GM19324 (cell line): ENCODE measurements around the gene EIF4E1B.

Source experiments
- ATAC-seq: cut with Tn5 transposase; IDR thresholded peaks from one replicate; pipeline ENCODE4 v1.9.1; 2021; ENCODE audit warnings: mild to moderate bottlenecking, moderate library complexity; ENCODE audit not compliant: unreplicated experiment, low FRiP score

EIF4E1B gene

GRCh38 chr5:176625966-176626875 lies 4.3 kb upstream of the EIF4E1B start:
- no peak for ATAC-seq

- ATAC-seq: no peak
Observed at GRCh38 chr5:176626876-176627236, 3.6 kb upstream of the EIF4E1B start.

GRCh38 chr5:176627582-176627981 lies 2.9 kb upstream of the EIF4E1B start:
- ATAC-seq: no peak

GRCh38 chr5:176628406-176629228 lies 1.9 kb upstream of the EIF4E1B start:
- no peak for ATAC-seq

GRCh38 chr5:176629317-176629852 lies 1.1 kb upstream of the EIF4E1B start:
- no peak for ATAC-seq

- ATAC-seq: no peak
Observed at GRCh38 chr5:176630681-176631222, 277 bp downstream of the EIF4E1B start.

GRCh38 chr5:176631383-176632200 lies 1.1 kb downstream of the EIF4E1B start:
- no peak for ATAC-seq

- no peak for ATAC-seq
Observed at GRCh38 chr5:176632745-176633144, 2.3 kb downstream of the EIF4E1B start.

GRCh38 chr5:176633598-176633997 lies 3.1 kb downstream of the EIF4E1B start:
- no peak for ATAC-seq

- ATAC-seq: no peak
Observed at GRCh38 chr5:176636426-176636825, 6.0 kb downstream of the EIF4E1B start.

- no peak for ATAC-seq
Observed at GRCh38 chr5:176637556-176637955, 7.1 kb downstream of the EIF4E1B start.

GRCh38 chr5:176638437-176638836 lies 8.0 kb downstream of the EIF4E1B start:
- no peak for ATAC-seq

- no peak for ATAC-seq
Observed at GRCh38 chr5:176639208-176639607, 8.7 kb downstream of the EIF4E1B start.

GRCh38 chr5:176639981-176640380 lies 9.5 kb downstream of the EIF4E1B start:
- ATAC-seq: no peak

GRCh38 chr5:176640616-176641015 lies 10.1 kb downstream of the EIF4E1B start:
- ATAC-seq: no peak

GRCh38 chr5:176642675-176643490 lies 12.4 kb downstream of the EIF4E1B start:
- ATAC-seq: no peak

GRCh38 chr5:176643491-176644219 lies 13.2 kb downstream of the EIF4E1B start:
- ATAC-seq: no peak

GRCh38 chr5:176644294-176644693 lies 13.8 kb downstream of the EIF4E1B start:
- ATAC-seq: no peak
